Skeletal muscle tissue (tissue), 4 donors: Measurements from ENCODE around the gene NTN1. TPM values are rescaled to one million over a fixed set of nuclear protein-coding genes. Genes with fewer than 3 reads are reported as not detected.

Source experiments
- H3K27ac ChIP-seq: one replicate; pipeline ENCODE4 v1.7.0; 2013; ENCODE audit warnings: mild to moderate bottlenecking, low read depth, low read length, inconsistent platforms
- H3K27me3 ChIP-seq, 3 donors: one replicate each; pipeline ENCODE4 v1.7.0; 2013; ENCODE audit warnings: low read length in 3 of 3; ENCODE audit not compliant: control insufficient read depth in 3 of 3, insufficient read depth in 3 of 3
- H3K36me3 ChIP-seq, 3 donors: one replicate each; pipeline ENCODE4 v1.7.0; 2013; ENCODE audit warnings: low read length in 3 of 3; ENCODE audit not compliant: control insufficient read depth in 3 of 3, insufficient read depth in 3 of 3
- H3K4me1 ChIP-seq, 3 donors: one replicate each; pipeline ENCODE4 v1.7.0; 2013; ENCODE audit warnings: low read length in 3 of 3, mild to moderate bottlenecking in 3 of 3; ENCODE audit not compliant: control insufficient read depth in 3 of 3, insufficient read depth in 3 of 3
- H3K4me3 ChIP-seq, 3 donors: one replicate each; pipeline ENCODE4 v1.7.0; 2013; ENCODE audit warnings: low read length in 3 of 3
- H3K9ac ChIP-seq, 3 donors: one replicate each; pipeline ENCODE4 v1.7.0; 2013; ENCODE audit warnings: low read length in 3 of 3, mild to moderate bottlenecking in 3 of 3, moderate library complexity in 2 of 3, low read depth in 1 of 3
- H3K9me3 ChIP-seq, 3 donors: one replicate each; pipeline ENCODE4 v1.7.0; 2013; ENCODE audit warnings: low read length in 3 of 3; ENCODE audit not compliant: control insufficient read depth in 3 of 3
- total RNA-seq: library from RNA; depleted of rRNA; stranded (reverse); fragments of >200 nt; gene quantifications from one replicate; pipeline ENCODE4 v1.2.3, GENCODE V29; 2014
- donor health status: Osteomylitis.

Gene NTN1
- total RNA-seq, 1 donor from 2014 or later, result 6.8 TPM

DNA sequence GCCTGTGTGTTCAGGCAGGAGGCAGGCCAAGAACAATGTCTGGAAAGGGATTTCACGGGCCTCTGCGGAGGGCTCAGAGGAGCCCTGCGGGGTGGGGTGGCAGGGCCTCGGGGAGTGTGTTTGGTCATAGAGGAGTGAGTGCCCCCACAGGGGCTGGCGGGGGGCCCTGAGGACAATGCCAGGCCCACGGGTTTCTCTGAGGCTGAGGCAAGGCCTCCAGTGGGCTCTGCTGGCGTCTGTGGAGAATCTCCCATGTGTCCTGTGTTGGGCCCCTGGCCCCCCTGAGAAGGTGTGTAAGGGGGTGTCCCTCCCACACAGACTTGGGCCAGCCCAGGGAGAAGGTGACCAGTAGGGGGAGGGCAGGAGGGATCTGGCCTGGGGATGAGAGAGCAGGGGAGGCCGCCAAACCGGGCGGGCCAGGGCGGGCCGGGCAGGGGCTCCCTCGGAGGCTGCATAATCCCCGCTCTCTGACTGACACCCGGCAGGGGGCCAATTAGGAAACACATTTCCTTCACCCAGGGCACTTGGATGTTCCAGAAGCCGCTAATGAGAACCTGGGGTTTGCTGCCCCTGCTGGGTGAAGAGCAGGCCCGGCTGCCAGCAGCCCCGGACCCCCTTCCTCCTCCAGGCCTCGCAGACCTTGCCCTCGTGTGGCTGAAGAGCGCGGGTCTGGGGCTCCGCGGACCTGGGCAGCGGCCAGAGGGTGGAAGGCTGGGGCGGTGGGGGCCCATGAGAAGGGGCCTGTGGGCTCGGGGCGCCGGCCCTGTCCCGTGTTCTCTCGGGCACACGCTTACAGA is 204.2 kb downstream of the NTN1 start:
- H3K9me3 ChIP-seq, result no peaks in the 10 kb centered on the region
- no peaks in the 10 kb centered on the region for H3K36me3 ChIP-seq
- no peak overlapping the region for H3K27ac ChIP-seq
- peaks cover 0 to 3% (median 0%) of the 10 kb centered on the region in 3 donors for H3K27me3 ChIP-seq
- peaks cover 0 to 15% (median 7%) of the 10 kb centered on the region in 3 donors for H3K4me1 ChIP-seq
- no peak overlapping the region for H3K4me3 ChIP-seq
- no peak overlapping the region for H3K9ac ChIP-seq

DNA sequence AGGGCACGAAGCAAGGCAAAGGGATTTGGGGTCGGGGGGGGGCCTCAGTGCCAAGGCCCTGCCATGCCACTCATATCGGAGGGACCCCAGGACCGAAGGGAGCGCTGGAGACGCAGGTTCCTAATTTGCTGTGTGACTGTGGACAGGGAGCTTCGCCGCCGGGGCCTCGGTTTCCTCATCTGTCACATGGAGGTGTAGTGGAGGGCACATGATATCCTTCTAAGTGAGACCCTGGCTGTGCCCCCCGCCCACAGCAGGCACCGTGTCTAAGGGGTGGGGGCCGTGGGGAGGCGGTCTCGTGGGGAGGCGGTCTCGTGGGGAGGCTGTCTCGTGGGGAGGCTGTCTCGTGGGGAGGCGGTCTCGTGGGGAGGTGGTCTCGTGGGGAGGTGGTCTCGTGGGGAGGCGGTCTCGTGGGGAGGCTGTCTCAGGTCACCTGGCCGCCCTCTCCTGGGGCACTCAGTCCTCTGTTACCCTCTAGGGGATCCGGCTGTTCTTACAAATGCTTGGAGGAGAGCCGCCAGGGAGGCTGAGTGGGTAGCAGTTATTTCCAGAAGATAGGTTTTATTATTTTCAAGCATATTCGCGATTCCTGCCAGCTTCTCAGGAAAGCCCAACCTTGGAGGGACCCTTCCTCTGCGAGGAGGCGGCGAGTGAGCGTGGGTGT is 205.0 kb downstream of the NTN1 start:
- no peak overlapping the region for H3K4me3 ChIP-seq
- H3K27me3 ChIP-seq, result peaks cover 0 to 3% (median 0%) of the 10 kb centered on the region in 3 donors
- H3K27ac ChIP-seq, result no peak overlapping the region
- no peak overlapping the region for H3K9ac ChIP-seq
- H3K9me3 ChIP-seq, result no peaks in the 10 kb centered on the region
- no peaks in the 10 kb centered on the region for H3K36me3 ChIP-seq
- H3K4me1 ChIP-seq, result peaks cover 0 to 15% (median 7%) of the 10 kb centered on the region in 3 donors

DNA sequence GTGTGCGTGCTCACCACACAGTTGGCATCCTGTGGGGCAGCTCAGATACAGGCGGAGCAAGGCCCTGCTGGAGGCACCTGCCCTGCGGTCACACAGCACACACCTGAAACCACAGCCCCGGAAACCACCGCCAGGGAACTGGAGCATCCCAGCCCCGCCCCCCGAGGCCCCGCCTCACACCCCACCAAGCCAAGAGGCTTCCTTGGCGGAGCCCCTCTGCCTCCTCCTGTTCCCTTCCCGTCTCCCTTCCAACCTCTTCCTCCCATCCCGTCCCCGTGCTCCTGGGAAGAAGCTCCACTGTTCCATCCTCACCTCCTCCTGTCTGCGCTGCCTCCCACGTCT is 205.5 kb downstream of the NTN1 start:
- H3K27ac ChIP-seq, result no peak overlapping the region
- H3K9me3 ChIP-seq, result no peaks in the 10 kb centered on the region
- no peak overlapping the region for H3K4me3 ChIP-seq

DNA sequence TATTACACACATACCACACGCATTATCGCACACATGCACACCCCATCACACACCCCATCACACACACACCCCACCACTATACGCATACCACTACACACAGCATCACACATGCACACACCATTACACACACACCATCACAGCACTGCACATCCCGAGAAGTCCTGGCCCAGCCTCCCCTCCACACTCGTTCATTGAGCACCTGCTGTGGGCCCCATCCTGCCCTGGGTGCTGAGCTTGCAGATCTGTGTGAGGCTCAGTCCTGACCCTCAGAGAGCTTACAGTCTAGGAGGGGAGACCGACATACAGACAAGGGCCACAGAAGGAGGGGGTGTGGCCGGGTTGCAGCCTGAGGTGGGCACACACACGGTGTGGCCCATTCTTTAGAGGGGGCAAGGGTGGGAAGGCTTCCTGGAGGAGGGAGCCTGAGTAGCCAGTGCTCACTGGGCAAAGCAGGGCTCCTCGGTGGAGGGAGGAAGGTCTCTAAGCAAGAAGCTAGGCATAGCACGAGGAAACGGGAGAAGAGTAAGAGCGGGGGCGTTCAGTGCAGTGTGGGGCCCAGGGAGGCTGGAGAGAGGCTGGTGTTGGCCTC is 206.6 kb downstream of the NTN1 start:
- Histone ChIP-seq H3K4me1 (peaks cover 0 to 15% (median 7%) of the 10 kb centered on the region in 3 donors), H3K27me3 (peaks cover 0 to 3% (median 0%) of the 10 kb centered on the region in 3 donors), H3K27ac (no peak overlapping the region)

More for the DNA sequence above, 205.5 kb downstream of the NTN1 start:
- Histone ChIP-seq H3K4me1 (peaks cover 0 to 15% (median 7%) of the 10 kb centered on the region in 3 donors), H3K36me3 (no peaks in the 10 kb centered on the region), H3K9ac (no peak overlapping the region), H3K27me3 (peaks cover 0 to 3% (median 0%) of the 10 kb centered on the region in 3 donors)

DNA sequence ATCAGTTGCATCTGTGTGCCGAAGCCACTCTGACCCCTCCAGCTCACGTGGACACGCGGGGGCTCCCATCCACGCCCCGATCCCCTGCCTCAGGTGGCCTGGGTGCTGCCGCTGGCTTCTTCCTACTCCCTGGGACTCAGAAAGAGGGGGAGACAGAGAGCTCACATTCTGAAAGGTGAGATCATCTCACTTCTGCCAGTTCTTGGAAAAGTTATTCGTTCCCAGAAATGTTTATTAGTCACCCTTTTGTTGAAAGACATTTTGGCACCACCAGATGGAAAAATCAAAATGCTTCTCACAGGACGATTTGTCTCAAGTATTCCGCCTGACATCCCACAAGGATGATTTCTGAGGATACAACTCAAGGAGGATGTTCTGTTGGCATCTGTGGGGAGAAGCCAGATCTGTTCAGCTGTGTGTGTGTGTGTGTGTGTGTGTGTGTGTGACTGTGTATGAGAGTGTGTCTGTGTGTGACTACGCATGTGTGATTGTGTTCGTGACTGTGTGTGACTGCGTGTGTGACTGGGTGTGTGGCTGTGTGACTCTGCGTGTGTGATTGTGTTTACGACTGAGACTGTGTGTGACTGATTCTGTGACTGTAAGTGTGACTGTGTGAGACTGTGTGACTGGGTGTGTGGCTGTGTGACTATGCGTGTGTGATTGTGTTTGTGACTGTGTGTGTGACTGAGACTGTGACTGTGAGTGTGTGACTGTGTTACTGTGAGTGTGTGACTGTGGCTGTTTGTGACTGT is 207.3 kb downstream of the NTN1 start:
- Histone ChIP-seq H3K27me3 (peaks cover 0 to 3% (median 0%) of the 10 kb centered on the region in 3 donors), H3K4me3 (no peak overlapping the region), H3K4me1 (peaks cover 0 to 15% (median 7%) of the 10 kb centered on the region in 3 donors), H3K9ac (peak overlapping the region in 1 of 3 donors; percentile 19), H3K27ac (no peak overlapping the region), H3K9me3 (no peaks in the 10 kb centered on the region), H3K36me3 (no peaks in the 10 kb centered on the region)

More for the DNA sequence above, 206.6 kb downstream of the NTN1 start:
- Histone ChIP-seq H3K9ac (peak overlapping the region in 1 of 3 donors; percentile 19), H3K4me3 (no peak overlapping the region), H3K36me3 (no peaks in the 10 kb centered on the region), H3K9me3 (no peaks in the 10 kb centered on the region)

DNA sequence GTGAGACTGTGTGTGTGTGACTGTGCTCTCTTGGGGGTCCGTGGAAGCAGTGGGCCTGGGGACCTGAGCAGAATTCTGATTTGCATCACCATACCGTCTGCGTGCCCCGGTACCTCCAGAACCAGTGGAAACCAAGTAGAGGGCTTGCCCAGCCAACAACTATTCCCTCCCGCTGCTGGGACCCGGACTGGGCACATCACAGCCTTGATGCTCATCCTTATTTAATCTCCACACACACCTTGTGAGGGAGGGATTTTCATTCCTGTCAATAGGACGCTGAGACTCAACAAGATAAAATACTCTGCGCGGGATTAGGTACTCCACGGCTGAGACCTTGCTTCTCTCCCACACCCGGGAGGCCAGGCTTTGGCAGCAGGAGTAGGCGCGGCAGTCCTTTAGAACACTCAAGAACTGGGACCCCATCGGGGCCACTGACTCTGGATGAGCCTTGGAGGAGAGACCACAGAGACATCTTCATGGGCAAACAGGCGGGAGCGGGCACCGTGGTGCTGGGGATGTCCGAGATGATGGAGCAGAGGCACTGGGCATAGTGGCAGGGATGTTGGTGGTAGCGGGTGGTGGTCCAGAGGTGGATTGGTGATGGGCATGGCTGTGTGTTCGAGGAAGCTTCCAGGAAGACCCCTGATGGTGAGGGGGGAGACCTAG is 208.0 kb downstream of the NTN1 start:
- H3K4me3 ChIP-seq, result no peak overlapping the region
- H3K27me3 ChIP-seq, result peaks cover 0 to 3% (median 0%) of the 10 kb centered on the region in 3 donors
- H3K27ac ChIP-seq, result no peak overlapping the region
- peaks cover 0 to 15% (median 7%) of the 10 kb centered on the region in 3 donors for H3K4me1 ChIP-seq
- H3K36me3 ChIP-seq, result no peaks in the 10 kb centered on the region
- H3K9ac ChIP-seq, result no peak overlapping the region
- no peaks in the 10 kb centered on the region for H3K9me3 ChIP-seq

DNA sequence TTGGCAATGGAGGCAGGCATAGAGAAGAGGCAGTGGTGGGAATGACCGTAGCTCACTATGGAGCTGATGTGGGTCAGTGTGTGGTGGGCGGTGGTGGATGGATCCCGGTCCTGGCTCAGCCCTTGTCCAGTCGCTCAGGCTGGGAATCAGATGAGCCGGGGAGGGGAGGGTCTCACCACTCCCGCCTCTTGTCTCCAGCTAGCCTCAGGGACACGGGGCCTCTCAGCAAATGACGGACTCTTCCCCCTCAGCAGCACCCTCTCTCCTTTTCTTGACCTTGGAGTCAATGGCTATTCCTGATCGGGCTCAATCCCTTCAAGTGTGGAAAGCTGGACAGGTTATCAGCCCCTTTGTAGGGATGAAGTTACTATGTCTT is 208.5 kb downstream of the NTN1 start:
- no peak overlapping the region for H3K9ac ChIP-seq
- H3K27ac ChIP-seq, result no peak overlapping the region
- peaks cover 0 to 3% (median 0%) of the 10 kb centered on the region in 3 donors for H3K27me3 ChIP-seq
- no peaks in the 10 kb centered on the region for H3K36me3 ChIP-seq
- H3K4me3 ChIP-seq, result no peak overlapping the region
- peaks cover 0 to 15% (median 7%) of the 10 kb centered on the region in 3 donors for H3K4me1 ChIP-seq
- no peaks in the 10 kb centered on the region for H3K9me3 ChIP-seq

DNA sequence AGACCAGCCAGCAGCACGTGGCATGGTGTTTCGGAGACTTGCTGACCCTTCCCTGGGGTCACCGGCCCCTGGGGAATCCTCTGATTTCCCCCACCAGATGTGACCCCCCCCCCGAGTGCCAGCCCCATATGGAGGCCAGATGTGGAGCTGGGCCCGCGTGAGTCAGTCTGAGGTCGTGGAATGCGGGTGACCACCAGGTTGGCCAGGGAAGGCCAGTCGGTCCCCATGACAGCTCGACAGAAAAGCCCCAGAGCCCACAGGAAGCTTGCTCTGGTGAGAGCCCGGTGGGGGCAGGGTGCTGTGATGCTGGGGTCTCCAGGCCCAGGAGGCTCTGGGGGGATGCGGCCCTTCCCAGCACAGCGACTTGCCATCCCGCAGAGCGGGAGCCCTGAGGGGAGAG is 209.0 kb downstream of the NTN1 start:
- no peaks in the 10 kb centered on the region for H3K36me3 ChIP-seq
- no peak overlapping the region for H3K9ac ChIP-seq
- peaks cover 0 to 3% (median 0%) of the 10 kb centered on the region in 3 donors for H3K27me3 ChIP-seq
- H3K9me3 ChIP-seq, result no peaks in the 10 kb centered on the region
- H3K4me3 ChIP-seq, result no peak overlapping the region
- H3K27ac ChIP-seq, result no peak overlapping the region
- peaks cover 0 to 15% (median 7%) of the 10 kb centered on the region in 3 donors for H3K4me1 ChIP-seq

DNA sequence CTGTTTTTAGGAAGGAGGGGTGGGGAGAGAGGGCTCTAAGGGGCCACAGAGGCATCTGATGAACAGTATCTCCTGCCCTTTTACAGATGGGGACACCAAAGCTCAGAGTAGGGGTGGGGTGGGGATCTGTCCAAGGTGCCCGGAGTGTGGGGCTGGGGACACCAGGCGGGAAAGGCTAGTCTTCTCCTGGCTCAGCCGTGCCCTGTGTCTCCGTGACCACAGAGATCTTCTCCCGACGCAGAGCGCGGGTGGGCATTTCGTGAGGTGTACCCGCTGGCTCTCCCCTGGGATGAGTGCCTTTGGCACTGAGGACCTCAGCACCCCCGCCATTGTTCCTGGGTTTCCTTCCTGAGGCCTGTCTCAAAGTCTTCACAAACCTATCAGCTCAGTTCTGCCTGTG is 209.6 kb downstream of the NTN1 start:
- no peaks in the 10 kb centered on the region for H3K9me3 ChIP-seq
- peaks cover 0 to 3% (median 0%) of the 10 kb centered on the region in 3 donors for H3K27me3 ChIP-seq
- no peaks in the 10 kb centered on the region for H3K36me3 ChIP-seq
- H3K4me1 ChIP-seq, result peaks cover 0 to 15% (median 7%) of the 10 kb centered on the region in 3 donors
- H3K9ac ChIP-seq, result no peak overlapping the region
- H3K27ac ChIP-seq, result no peak overlapping the region
- H3K4me3 ChIP-seq, result no peak overlapping the region
